ENCODE results near the gene ZNF420.

- TF ChIP-seq SUZ12 (IDR thresholded peaks at IDR 0.05; ENCODE audit: extremely low read depth, insufficient read depth, insufficient read length) (no peak), YY1 (IDR thresholded peaks at IDR 0.05; ENCODE audit: insufficient read depth, insufficient read length) (no peak), ZNF274 (IDR thresholded peaks at IDR 0.05; ENCODE audit: low read depth, low read length) (no peak)
These were observed 33.1 kb upstream of the ZNF420 start for GRCh38 chr19:37045140-37045539.
